GM12873 (cell line): ENCODE results near the gene PLBD2.

ENCODE experiments used
- TF ChIP-seq, protein P1 (sequence below): IDR thresholded peaks from 2 replicates; pipeline ENCODE4 v1.5.1; 2012; ENCODE audit warnings: low read depth, mild to moderate bottlenecking, moderate library complexity, low read length, control low read depth; ENCODE audit not compliant: insufficient read depth; ENCODE audit errors: missing control alignments

Gene PLBD2

DNA sequence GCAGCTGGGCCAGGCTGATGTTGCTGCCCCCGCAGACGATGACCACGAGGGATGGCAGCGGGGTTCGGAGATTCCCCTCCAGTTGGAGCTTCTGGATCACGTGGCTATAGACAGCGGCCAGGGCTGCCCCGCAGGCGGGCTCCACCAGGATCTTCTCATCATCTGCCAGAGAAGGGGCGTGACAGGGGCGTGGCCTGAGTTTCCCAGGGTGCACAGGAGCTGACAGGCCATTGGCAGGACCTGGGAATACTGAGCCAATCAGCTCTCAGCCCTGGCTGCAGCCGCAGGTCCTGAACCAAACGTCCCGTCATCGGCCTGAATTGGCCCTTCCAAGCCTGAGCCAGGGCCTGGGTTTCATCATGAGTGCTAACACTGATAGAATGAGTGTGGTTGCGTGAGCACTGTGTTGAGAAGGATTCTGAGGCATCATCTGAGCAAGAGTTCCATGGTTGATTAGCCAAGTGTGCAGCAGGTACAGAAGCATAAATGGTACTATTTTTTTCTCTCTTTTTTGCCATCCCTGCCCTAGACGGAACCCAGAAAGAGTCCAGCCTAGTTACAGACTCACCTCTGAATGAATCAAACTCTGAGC, 34.7 kb downstream of the PLBD2 start:
- TF ChIP-seq, protein P1, sequence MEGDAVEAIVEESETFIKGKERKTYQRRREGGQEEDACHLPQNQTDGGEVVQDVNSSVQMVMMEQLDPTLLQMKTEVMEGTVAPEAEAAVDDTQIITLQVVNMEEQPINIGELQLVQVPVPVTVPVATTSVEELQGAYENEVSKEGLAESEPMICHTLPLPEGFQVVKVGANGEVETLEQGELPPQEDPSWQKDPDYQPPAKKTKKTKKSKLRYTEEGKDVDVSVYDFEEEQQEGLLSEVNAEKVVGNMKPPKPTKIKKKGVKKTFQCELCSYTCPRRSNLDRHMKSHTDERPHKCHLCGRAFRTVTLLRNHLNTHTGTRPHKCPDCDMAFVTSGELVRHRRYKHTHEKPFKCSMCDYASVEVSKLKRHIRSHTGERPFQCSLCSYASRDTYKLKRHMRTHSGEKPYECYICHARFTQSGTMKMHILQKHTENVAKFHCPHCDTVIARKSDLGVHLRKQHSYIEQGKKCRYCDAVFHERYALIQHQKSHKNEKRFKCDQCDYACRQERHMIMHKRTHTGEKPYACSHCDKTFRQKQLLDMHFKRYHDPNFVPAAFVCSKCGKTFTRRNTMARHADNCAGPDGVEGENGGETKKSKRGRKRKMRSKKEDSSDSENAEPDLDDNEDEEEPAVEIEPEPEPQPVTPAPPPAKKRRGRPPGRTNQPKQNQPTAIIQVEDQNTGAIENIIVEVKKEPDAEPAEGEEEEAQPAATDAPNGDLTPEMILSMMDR = no peak

DNA sequence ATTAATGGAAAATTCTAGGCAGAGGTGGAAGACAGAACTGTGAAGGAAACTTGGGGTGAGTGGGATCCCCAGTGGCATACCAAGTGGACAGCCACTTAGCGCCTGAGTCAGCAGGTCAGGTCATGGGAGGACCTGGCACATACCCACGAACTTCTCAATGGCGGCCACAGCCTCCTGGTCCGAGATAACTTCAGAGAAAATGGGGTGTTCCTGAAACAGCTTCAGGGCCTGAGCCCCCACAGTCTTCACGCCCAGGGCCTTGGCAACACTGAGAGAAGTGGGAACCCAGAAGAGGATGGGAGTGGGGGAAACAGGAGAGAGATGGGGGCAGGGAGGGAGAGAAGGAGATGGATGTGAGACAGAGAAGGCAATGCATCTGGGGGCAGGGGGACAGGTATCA, 35.4 kb downstream of the PLBD2 start:
- TF ChIP-seq, protein P1 = no peak

GRCh38 chr12:113395119-113395518, 36.7 kb downstream of the PLBD2 start:
- TF ChIP-seq, protein P1 = no peak

DNA sequence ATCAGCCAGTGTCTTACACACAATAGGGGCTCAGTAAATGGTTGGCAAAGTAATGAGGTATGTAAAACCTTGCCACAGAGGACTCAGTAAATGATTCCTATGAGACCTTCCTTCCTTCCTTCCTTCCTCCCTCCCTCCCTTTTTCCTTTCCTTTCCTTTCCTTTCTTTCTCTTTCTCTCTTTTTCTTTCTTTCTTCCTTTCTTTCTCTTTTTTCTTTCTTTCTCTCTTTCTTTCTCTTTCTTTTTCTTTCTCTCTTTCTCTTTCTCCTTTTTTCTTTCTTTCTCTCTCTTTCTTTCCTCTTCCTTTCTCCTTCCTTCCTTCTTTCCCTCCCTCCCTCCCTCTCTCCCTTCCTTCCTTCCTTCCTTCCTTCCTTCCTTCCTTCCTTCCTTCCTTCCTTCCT, 37.8 kb downstream of the PLBD2 start:
- TF ChIP-seq, protein P1 = no peak

DNA sequence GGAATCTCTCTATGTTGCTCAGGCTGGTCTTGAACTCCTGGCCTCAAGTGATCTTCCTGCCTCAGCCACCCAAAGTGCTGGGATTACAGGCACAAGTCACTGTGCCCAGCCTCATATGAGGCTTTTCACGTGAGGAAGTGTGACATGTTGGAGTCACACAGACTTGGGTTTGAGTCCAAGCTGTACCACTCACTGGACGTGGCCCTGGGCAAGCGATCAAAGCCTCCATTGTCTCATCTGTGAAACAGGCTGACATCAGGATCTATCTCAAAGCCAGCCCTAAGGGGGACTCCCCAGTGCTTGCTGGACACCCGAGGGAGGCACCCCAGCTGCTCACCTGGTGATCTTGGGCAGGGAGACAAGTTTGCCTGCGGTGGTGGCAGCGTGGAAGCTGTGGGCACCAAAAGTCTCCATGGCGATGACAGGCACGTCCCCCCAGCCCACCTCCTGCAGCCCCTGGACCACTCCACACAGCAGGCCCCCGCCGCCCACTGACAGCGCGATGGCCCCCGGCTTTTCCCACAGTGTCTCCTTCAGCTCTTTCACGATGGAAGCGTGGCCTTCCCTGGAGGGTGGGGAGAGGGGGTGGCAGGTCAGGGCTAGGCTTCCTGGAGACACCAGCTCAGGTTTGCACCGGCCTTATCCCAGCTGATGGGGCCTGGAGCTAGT, 38.6 kb downstream of the PLBD2 start:
- TF ChIP-seq, protein P1 = no peak

DNA sequence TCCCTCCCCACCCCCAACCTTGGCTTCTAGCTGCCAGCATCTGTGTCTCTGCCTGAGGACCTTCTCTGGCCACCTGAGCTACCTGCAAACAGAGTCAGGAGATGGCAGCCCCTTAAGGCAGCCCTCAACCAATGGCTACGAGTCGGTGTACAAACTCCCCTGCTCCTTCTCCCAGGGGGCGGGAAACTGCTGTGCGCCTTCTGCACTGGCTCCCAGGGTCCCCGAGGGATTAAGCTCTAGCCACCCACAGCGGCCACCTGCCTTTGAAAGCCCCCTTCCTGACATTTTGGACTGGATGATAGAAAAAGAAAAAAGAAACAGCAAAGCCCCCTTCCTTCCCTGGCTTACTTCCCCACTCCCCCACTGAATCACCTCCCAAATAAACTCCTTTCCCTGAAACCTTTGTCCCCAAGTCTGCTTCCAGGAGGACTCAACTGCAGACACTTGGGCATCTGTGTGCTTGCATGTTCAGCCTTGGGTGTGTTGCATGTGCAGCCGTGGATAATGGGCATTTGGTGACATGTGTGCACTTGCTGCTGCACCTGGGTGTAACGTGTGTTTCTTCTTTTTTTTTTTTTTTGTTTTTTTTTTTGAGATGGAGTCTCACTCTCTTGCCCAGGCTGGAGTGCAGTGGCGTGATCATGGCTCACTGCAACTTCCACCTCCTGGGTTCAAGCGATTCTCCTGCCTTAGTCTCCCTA, 39.3 kb downstream of the PLBD2 start:
- TF ChIP-seq, protein P1 = no peak

DNA sequence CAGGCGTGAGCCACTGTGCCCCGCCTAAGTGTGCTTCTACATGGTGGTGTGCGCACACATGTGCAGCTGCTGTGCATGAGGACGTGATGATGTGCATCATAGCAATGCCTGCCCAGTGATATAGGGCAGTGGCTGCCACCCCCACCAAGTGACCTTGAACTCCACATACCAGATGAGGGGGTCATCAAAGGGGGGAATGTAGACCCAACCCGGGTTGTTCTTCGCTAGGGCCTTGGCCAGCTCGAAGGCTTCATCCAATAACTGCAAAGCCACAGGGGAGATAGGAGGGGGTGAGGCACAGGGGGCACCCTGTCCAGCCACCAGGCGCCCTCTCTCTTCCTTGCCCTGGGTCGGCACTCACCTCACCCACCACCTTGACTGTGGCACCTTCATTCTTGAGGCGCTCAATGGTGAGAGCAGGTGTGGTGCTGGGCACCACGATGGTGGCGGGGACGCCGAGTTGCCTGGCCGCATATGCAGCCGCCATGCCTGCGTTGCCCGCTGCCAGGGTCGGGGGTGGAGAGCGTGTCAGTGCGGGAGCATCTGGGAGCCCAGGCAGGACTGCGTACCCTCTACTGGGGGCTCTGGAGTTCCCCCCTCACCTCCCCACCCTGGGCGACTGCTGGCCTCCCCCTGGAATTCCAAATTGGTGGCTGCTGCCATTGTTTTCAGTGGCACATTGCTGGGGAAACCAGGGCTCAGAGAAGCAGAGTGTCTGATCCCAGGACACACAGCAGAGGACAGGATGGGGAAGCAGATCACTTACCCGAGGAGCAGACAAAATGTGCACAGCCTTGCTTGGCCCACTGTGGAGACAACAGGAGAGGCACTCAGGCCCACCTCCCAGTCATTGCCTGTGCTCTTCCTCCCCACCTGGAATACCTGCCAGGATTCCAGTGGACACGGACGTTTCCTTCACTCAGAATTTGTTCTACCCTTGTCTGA, 40.2 kb downstream of the PLBD2 start:
- TF ChIP-seq, protein P1 = no peak
